ENCODE data around the gene BDH2. TPM values are rescaled to one million over a fixed set of nuclear protein-coding genes. Genes with fewer than 3 reads are reported as not detected.

Gene BDH2
- total RNA-seq, 1 experiment from 2014 or later, result 17.6 TPM

GRCh38 chr4:103074744-103075434 lies 24.7 kb downstream of the BDH2 start:
- peak; percentile 52 for DNase-seq (ENCODE audit: unreplicated experiment)
- CTCF ChIA-PET, result interaction anchor here (0.5 to 10.9 kb wide), 12 partner anchors 9 to 454 kb away, joined by 3 to 104 read pairs (median 3); partner anchors contain the start of gene BDH2
- H3K4me3 Mint-ChIP-seq (ENCODE audit: unreplicated experiment), result peak overlapping the region; percentile 93
- no TSS peak for BruUV-seq (replicated peaks)
- H3K9me3 Mint-ChIP-seq (ENCODE audit: unreplicated experiment), result no peaks in the 10 kb centered on the region
- H3K27ac Mint-ChIP-seq (ENCODE audit: low read depth, unreplicated experiment), result peak overlapping the region; percentile 92
- TF ChIP-seq, protein P1, sequence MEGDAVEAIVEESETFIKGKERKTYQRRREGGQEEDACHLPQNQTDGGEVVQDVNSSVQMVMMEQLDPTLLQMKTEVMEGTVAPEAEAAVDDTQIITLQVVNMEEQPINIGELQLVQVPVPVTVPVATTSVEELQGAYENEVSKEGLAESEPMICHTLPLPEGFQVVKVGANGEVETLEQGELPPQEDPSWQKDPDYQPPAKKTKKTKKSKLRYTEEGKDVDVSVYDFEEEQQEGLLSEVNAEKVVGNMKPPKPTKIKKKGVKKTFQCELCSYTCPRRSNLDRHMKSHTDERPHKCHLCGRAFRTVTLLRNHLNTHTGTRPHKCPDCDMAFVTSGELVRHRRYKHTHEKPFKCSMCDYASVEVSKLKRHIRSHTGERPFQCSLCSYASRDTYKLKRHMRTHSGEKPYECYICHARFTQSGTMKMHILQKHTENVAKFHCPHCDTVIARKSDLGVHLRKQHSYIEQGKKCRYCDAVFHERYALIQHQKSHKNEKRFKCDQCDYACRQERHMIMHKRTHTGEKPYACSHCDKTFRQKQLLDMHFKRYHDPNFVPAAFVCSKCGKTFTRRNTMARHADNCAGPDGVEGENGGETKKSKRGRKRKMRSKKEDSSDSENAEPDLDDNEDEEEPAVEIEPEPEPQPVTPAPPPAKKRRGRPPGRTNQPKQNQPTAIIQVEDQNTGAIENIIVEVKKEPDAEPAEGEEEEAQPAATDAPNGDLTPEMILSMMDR (IDR thresholded peaks at IDR 0.05; ENCODE audit: unreplicated experiment), result no peak
- H3K4me1 Mint-ChIP-seq (ENCODE audit: insufficient read depth, unreplicated experiment), result peaks cover 20% of the 10 kb centered on the region
- POLR2A ChIA-PET, result interaction anchor here (0.6 to 5.5 kb wide), 15 partner anchors 10 to 573 kb away, joined by 3 to 82 read pairs (median 5); partner anchors contain the start of genes BDH2, CISD2 and UBE2D3
- peaks cover 4% of the 10 kb centered on the region for H3K36me3 Mint-ChIP-seq (ENCODE audit: insufficient read depth, unreplicated experiment)
- no peaks in the 10 kb centered on the region for H3K27me3 Mint-ChIP-seq (ENCODE audit: insufficient read depth, unreplicated experiment)
- intact Hi-C loops (cut with micrococcal nuclease), result no loop called here

GRCh38 chr4:103073792-103074438 lies 25.7 kb downstream of the BDH2 start:
- TF ChIP-seq, protein P1 (IDR thresholded peaks at IDR 0.05; ENCODE audit: unreplicated experiment), result no peak
- peaks cover 20% of the 10 kb centered on the region for H3K4me1 Mint-ChIP-seq (ENCODE audit: insufficient read depth, unreplicated experiment)
- ChIA-PET CTCF (interaction anchor here (0.8 to 10.9 kb wide), 3 partner anchors 10 to 26 kb away, joined by 3 to 104 read pairs (median 6); partner anchors contain the start of gene BDH2), POLR2A (interaction anchor here (1.4 to 5.5 kb wide), 5 partner anchors 13 to 248 kb away, joined by 4 to 82 read pairs (median 10); partner anchors contain the start of genes CISD2 and UBE2D3)
- BruUV-seq (replicated peaks), result no TSS peak
- no peak overlapping the region for H3K4me3 Mint-ChIP-seq (ENCODE audit: unreplicated experiment)
- intact Hi-C loops (cut with micrococcal nuclease), result no loop called here
- H3K36me3 Mint-ChIP-seq (ENCODE audit: insufficient read depth, unreplicated experiment), result peaks cover 4% of the 10 kb centered on the region
- peak; percentile 34 for DNase-seq (ENCODE audit: unreplicated experiment)
- no peak overlapping the region for H3K27ac Mint-ChIP-seq (ENCODE audit: low read depth, unreplicated experiment)
- H3K9me3 Mint-ChIP-seq (ENCODE audit: unreplicated experiment), result no peaks in the 10 kb centered on the region
- no peaks in the 10 kb centered on the region for H3K27me3 Mint-ChIP-seq (ENCODE audit: insufficient read depth, unreplicated experiment)

- no peaks in the 10 kb centered on the region for H3K9me3 Mint-ChIP-seq (ENCODE audit: unreplicated experiment)
- POLR2A ChIA-PET, result interaction anchor here (0.5 kb wide), 1 partner anchor 165 kb away, joined by 3 read pairs; no protein-coding TSS in a partner anchor
- TF ChIP-seq, protein P1 (IDR thresholded peaks at IDR 0.05; ENCODE audit: unreplicated experiment), result no peak
Measured at GRCh38 chr4:103067841-103068547, 31.6 kb downstream of the BDH2 start.

More at GRCh38 chr4:103067841-103068547, 31.6 kb downstream of the BDH2 start:
- H3K36me3 Mint-ChIP-seq (ENCODE audit: insufficient read depth, unreplicated experiment), result peaks cover 18% of the 10 kb centered on the region
- no peak overlapping the region for H3K27ac Mint-ChIP-seq (ENCODE audit: low read depth, unreplicated experiment)
- intact Hi-C loops (cut with micrococcal nuclease), result no loop called here
- no peaks in the 10 kb centered on the region for H3K4me1 Mint-ChIP-seq (ENCODE audit: insufficient read depth, unreplicated experiment)
- no TSS peak for BruUV-seq (replicated peaks)
- CTCF ChIA-PET, result no interaction called here
- no peaks in the 10 kb centered on the region for H3K27me3 Mint-ChIP-seq (ENCODE audit: insufficient read depth, unreplicated experiment)
- DNase-seq (ENCODE audit: unreplicated experiment), result peak; percentile 36
- H3K4me3 Mint-ChIP-seq (ENCODE audit: unreplicated experiment), result no peak overlapping the region
